GM23248 (cell line): ENCODE data around the gene COL21A1. TPM values are rescaled to one million over a fixed set of nuclear protein-coding genes. Genes with fewer than 3 reads are reported as not detected.
"Not testable (repeated sequence)": the region's sequence is repeated elsewhere in the genome, so short reads cannot be mapped to it uniquely, and the experiment has no call there.

Source experiments
- DNase-seq: peaks from one replicate; pipeline ENCODE4 v3.0.0-alpha.2; 2015
- H2AFZ ChIP-seq: fragments of 200-600 bp; sonication (generic); 2 replicates; pipeline ENCODE4 v1.6.1; 2016; ENCODE audit warnings: antibody characterized with exemption
- H3F3A ChIP-seq: fragments of 200-600 bp; sonication (generic); 2 replicates; pipeline ENCODE4 v1.6.1; 2016; ENCODE audit warnings: mild to moderate bottlenecking, antibody characterized with exemption, mixed run types; ENCODE audit not compliant: insufficient read depth
- H3K27ac ChIP-seq: fragments of 200-600 bp; sonication (generic); 2 replicates; pipeline ENCODE4 v1.5.1; 2016; ENCODE audit warnings: mild to moderate bottlenecking
- H3K27me3 ChIP-seq: fragments of 200-600 bp; sonication (generic); replicated peaks from 2 replicates; pipeline ENCODE4 v1.6.1; 2016; ENCODE audit warnings: mild to moderate bottlenecking; ENCODE audit not compliant: insufficient read depth
- H3K36me3 ChIP-seq: fragments of 200-600 bp; sonication (generic); 2 replicates; pipeline ENCODE4 v1.6.1; 2016; ENCODE audit warnings: low read depth, mild to moderate bottlenecking
- H3K4me1 ChIP-seq: fragments of 200-600 bp; sonication (generic); 2 replicates; pipeline ENCODE4 v1.6.1; 2016; ENCODE audit warnings: mild to moderate bottlenecking; ENCODE audit not compliant: insufficient read depth
- H3K4me2 ChIP-seq: fragments of 200-600 bp; sonication (generic); one replicate; pipeline ENCODE4 v1.6.1; 2016; ENCODE audit warnings: mild to moderate bottlenecking; ENCODE audit not compliant: unreplicated experiment
- H3K4me3 ChIP-seq: fragments of 200-600 bp; sonication (generic); 2 replicates; pipeline ENCODE4 v1.5.1; 2016; ENCODE audit warnings: mild to moderate bottlenecking
- H3K79me2 ChIP-seq: fragments of 200-600 bp; sonication (generic); 2 replicates; pipeline ENCODE4 v1.6.1; 2016; ENCODE audit warnings: mild to moderate bottlenecking; ENCODE audit not compliant: insufficient read depth
- H3K9ac ChIP-seq: fragments of 200-600 bp; sonication (generic); 2 replicates; pipeline ENCODE4 v1.6.1; 2016; ENCODE audit warnings: mild to moderate bottlenecking
- H3K9me2 ChIP-seq: fragments of 200-600 bp; sonication (generic); 2 replicates; pipeline ENCODE4 v1.6.1; 2016; ENCODE audit warnings: mixed run types, mild to moderate bottlenecking, moderate library complexity; ENCODE audit not compliant: insufficient read depth
- H3K9me3 ChIP-seq: fragments of 200-600 bp; sonication (generic); one replicate; pipeline ENCODE4 v1.6.1; 2017; ENCODE audit warnings: low read depth
- H4K20me1 ChIP-seq: fragments of 200-600 bp; sonication (generic); 2 replicates; pipeline ENCODE4 v1.6.0; 2016; ENCODE audit not compliant: insufficient read depth
- EZH2 ChIP-seq: fragments of 200-600 bp; sonication (generic); IDR thresholded peaks from 2 replicates; pipeline ENCODE4 v1.6.1; 2018; ENCODE audit warnings: antibody characterized with exemption, mild to moderate bottlenecking; ENCODE audit not compliant: insufficient read depth, poor library complexity, severe bottlenecking
- EZH2phosphoT487 ChIP-seq: fragments of 200-600 bp; sonication (generic); IDR thresholded peaks from 2 replicates; pipeline ENCODE4 v1.6.1; 2018; ENCODE audit warnings: antibody characterized with exemption, moderate library complexity, mild to moderate bottlenecking, low read depth; ENCODE audit not compliant: insufficient read depth
- WGBS, 2 experiments: methylation state at CpG; one replicate each; pipeline ENCODE4 v1.1.6; 2015 to 2017; ENCODE audit warnings: low lambda C conversion rate in 2 of 2, low coverage in 1 of 2; ENCODE audit errors: missing lambda C conversion rate in 2 of 2; 5-methylcytosine and 5-hydroxymethylcytosine counted together
- in situ Hi-C: fragments of 300-500 bp; cut with MboI; formaldehyde crosslinking; loops from 2 replicates; pipeline ENCODE4 v1.15.0; 2020
- polyA plus RNA-seq: library from polyadenylated mRNA; unstranded; fragments of >200 nt; fragmentation: Nextera tagmentation; extraction: Ambion mirVana; gene quantifications from 2 replicates; pipeline ENCODE4 v1.2.1, GENCODE V29; 2016
- small RNA-seq: library from RNA; depleted of rRNA; stranded (forward); fragments of <200 nt; gene quantifications from one replicate; pipeline ENCODE3, GENCODE V24; 2014; ENCODE audit warnings: low read depth, low replicate concordance
- total RNA-seq: library from RNA; depleted of rRNA; stranded (reverse); fragments of >200 nt; shearing (Covaris generic); gene quantifications from 2 replicates; pipeline ENCODE4 v1.2.3, GENCODE V29; 2014

Gene COL21A1
- total and polyA plus RNA-seq, 2 experiments from 2014 or later = 0.11 TPM; not detected in 1

- Histone ChIP-seq H3K36me3 (no peaks in the 10 kb centered on the region), H3K9me3 (no peaks in the 10 kb centered on the region), H3F3A (no peaks in the 10 kb centered on the region), H2AFZ (no peak overlapping the region), H4K20me1 (no peaks in the 10 kb centered on the region), H3K27ac (no peak overlapping the region), H3K27me3 (no peaks in the 10 kb centered on the region), H3K4me2 (no peak overlapping the region), H3K4me3 (no peak overlapping the region), H3K79me2 (no peaks in the 10 kb centered on the region), H3K9ac (no peak overlapping the region), H3K9me2 (no peaks in the 10 kb centered on the region), H3K4me1 (no peaks in the 10 kb centered on the region)
- TF ChIP-seq EZH2 = no peak
- TF ChIP-seq EZH2phosphoT487 = no peak
- 69% methylated on average over 2 of the region's 2 CpGs for WGBS, 2 experiments
- in situ Hi-C loops = no loop called here
- DNase-seq = no peak
Observed at GRCh38 chr6:56017198-56017597, 230.2 kb downstream of the COL21A1 start.

GRCh38 chr6:56014039-56014438 lies 233.3 kb downstream of the COL21A1 start:
- H3K9ac ChIP-seq, H3K4me2 ChIP-seq, H3K27ac ChIP-seq, H3K79me2 ChIP-seq, H3K4me3 ChIP-seq, H3K9me3 ChIP-seq, H3K4me1 ChIP-seq, H3K36me3 ChIP-seq, H4K20me1 ChIP-seq, H3K27me3 ChIP-seq, H3F3A ChIP-seq, DNase-seq, in situ Hi-C loops, H2AFZ ChIP-seq, H3K9me2 ChIP-seq: not testable (repeated sequence)
- WGBS, 2 experiments = 74 to 77% methylated on average over 10 of the region's 10 CpGs

- no peak overlapping the region for H3K4me3 ChIP-seq
- no peak overlapping the region for H3K9ac ChIP-seq
- peak overlapping the region; percentile 38 for H3K4me2 ChIP-seq
- TF ChIP-seq EZH2 (no peak), EZH2phosphoT487 (no peak)
- no peaks in the 10 kb centered on the region for H3F3A ChIP-seq
- H3K4me1 ChIP-seq = peaks cover 16% of the 10 kb centered on the region
- no peak overlapping the region for H3K27ac ChIP-seq
- no peaks in the 10 kb centered on the region for H3K9me2 ChIP-seq
- WGBS, 2 experiments = 57 to 62% methylated on average over 2 of the region's 2 CpGs
- in situ Hi-C loops = no loop called here
- no peaks in the 10 kb centered on the region for H3K9me3 ChIP-seq
- H3K27me3 ChIP-seq = no peaks in the 10 kb centered on the region
- H2AFZ ChIP-seq = no peak overlapping the region
- no peaks in the 10 kb centered on the region for H3K79me2 ChIP-seq
- peak; percentile 39 for DNase-seq
- no peaks in the 10 kb centered on the region for H4K20me1 ChIP-seq
- H3K36me3 ChIP-seq = no peaks in the 10 kb centered on the region
Observed at GRCh38 chr6:56009636-56010035, 237.7 kb downstream of the COL21A1 start.

Small RNA genes within 50 kb of the gene (small RNA-seq; reads per million reads assigned to genes)
- not detected for gene DHFRP6
